UCSD-AML1 (cell line): ENCODE data around the gene PLPP3.

ENCODE experiments used
- DNase-seq: peaks from one replicate; lab custom pipeline; 2025; ENCODE audit not compliant: unreplicated experiment; lab: John Stamatoyannopoulos, UW

PLPP3 gene

DNA sequence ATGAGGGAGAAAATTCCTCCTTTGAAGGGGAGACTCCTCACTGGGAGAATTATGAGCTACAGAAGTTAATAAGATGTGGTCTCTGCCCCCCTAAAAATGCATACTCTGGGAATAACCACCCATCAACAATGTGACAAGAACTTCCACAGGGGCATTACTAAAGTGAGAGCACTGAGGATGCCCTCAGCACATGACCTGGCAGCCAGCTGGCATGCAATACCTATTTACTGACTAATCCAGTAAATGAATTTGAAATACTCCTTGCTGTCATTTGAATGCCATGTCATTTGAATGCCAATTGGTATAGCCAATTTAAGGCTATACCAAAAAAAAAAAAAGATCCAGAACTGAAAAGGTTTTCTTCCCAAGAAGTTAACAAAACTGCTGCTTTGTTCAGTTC lies 30.8 kb downstream of the PLPP3 start:
- no peak for DNase-seq

DNA sequence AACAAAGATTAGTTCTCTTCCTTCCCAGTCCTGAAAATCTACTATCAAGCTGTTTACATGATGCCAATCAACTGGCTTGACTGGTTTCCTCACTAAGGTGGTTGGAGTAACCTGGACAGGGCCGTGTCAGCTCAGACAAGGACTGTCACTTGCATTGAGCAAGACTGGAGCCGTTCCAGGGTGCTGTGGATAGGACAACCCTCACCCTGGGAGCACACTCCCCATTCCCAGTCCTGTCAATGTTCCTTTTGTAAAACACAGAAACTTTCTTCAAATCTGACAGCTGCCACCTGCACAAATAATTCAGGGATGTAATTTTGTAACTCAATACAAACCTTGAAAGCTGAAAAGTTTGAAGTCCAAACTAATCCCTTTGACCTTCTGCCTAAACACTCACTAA lies 31.4 kb downstream of the PLPP3 start:
- no peak for DNase-seq

DNA sequence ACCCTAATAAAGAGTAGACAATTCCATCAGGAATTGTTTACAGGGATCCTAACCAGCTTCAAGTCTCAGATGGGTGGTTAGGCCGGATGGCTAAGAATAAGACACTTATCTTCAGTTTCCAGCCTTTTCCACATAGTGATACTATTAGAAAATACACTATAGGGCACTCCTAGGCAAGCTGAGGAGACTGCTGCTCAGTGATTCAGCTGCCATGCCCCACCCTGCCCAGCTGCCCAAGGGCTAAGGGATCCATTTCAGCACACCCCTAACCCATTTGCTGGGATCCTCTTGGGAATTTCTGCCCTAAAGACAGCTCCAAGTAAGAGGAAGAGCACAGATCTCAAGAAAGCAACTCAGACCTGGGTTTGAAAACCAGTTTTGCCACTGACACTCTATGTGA lies 31.9 kb downstream of the PLPP3 start:
- DNase-seq = no peak

DNA sequence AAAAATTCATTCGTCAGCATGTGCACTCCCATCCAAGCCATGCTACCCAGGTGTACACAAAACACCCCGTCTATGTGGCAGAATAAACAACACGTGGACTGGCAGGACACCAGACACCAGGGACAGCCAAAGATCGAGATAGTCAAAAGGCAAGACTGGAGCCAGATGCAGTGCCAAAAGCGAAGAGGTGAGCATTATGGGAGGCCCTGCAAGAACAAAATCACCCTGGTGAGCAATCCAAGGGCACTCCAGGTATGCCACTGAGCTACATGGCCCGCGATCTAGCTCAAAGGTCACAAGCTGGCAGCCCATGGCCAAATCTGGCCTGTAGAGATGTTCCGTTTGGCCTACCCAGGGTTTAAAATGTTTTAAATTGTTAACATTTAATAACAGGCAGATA lies 33.7 kb downstream of the PLPP3 start:
- DNase-seq = no peak

DNA sequence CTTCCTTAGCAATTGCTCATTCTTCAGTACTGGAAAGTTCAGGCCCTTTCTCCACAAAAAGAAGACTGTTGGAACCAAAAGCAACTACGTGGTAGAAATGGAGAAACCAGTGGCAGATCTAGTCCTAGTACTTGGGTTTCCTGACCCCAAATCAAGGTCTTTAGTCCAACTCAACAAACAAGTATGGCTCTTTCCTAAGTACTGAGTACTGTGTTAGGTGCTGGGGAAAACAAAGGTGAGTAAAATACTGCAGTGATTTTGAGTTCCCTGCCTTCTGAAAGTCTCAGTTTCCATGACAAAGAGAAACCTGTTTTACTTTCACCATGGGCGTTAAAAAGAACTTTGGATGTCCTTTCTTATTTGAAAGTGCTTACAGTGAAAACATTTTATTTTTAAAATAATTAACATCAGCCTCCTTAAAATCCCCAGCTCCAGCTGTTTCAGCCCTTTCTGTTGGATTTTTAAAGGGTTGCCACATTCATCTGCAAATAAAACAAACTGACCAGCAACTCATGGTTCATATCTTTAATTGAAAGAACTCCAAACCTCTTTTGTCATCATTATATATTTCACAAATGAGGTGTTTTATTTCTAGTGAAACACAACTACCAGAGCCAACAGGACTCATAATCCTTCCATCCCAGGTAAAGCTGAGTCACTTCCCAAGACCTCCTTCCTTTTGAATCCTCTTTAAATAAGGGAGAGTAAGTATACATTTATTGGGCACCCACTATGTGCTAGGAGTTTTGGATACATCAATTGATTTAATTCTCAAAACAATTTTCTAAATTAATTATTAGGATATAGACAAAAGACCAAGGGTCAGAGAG lies 35.4 kb downstream of the PLPP3 start:
- DNase-seq = no peak

DNA sequence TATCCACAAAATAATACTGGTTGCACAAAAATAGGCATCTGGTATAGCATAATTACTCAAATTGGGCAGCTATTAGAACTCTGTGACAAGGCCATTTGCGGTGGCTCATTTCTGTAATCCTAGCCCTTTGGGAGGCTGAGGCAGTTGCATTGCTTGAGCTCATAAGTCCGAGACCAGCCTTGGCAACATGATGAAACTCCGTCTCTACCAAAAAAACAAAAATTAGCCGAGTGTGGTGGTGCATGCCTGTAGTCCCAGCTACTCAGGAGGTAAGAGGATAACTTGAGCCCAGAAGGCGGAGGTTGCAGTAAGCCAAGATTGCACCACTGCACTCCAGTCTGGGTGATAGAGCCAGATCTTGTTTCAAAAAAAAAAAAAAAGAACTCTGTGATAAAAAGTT lies 36.7 kb downstream of the PLPP3 start:
- DNase-seq = no peak

DNA sequence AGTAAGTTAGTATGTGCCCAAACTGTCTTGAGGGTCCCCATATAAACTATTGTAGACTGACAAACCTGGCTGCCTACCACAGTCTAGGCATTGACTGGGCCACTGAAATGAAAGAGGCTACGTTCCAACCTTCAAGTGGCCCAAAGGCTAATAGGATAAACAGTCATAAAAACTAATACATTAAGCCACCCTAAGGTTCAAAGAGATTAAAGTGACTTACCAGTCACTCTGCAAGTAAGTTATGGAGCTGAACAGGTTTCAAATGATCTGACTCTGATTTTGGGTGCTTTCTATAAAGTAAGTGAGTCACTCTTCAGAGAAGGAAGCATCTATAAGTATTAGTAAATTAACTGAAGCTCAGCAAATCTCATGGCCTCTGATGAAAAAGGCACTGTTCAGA lies 38.0 kb downstream of the PLPP3 start:
- DNase-seq = no peak

DNA sequence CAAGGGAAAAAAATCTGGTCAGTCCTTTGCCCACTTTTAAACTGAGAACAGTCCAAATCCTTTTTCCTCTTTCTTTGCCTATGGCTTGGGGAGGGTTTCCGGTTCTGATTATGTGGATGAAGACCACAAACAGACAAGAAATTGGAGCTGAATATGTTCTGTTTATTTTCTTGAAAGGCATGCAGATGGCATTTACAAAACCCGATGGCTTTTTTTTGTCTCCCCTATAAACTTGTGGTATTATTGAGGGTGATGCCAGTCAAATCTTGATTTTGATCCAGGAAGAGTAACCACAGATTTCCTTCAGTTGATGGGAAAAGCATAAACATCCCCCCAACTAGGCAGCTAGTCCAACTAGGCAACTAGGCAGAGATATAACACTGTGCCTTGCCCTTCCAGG lies 38.9 kb downstream of the PLPP3 start:
- DNase-seq = no peak

DNA sequence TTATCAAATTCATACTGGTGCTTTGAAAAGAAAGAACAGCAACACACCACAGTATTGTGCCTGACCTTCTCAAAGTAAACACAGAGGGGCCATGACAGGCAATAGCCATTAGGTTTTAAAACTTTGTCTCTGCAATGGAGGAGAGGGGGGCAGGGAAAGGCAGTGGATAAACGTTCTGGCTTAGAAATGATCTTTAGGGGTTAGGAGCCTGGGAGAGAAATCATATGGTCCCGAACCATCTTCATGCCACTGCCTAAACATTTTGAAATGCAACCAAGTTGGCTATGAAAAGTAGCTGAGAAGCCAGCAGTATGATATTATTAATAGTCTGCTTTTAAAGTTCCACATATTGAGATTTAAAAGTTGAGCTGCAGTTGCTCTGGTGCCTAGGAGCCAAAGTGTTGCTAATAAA lies 39.8 kb downstream of the PLPP3 start:
- no peak for DNase-seq

DNA sequence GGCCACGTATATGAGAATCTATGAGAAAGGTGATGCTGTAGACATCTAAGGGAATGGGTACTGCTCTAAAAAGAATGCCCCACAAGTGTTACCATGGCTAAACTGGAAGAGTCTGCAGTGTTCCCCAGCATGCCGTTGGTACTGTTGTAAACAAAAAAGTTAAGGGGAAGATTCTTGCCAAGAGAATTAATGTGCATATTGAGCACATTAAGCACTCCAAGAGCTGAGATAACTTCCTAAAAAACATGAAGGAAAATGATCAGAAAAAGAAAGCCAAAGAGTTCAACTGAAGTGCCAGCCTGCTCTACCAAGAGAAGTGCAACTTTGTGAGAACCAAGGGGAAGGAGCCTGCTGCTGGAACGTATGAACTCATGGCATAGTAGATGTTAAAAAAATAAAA lies 40.8 kb downstream of the PLPP3 start:
- DNase-seq = no peak

DNA sequence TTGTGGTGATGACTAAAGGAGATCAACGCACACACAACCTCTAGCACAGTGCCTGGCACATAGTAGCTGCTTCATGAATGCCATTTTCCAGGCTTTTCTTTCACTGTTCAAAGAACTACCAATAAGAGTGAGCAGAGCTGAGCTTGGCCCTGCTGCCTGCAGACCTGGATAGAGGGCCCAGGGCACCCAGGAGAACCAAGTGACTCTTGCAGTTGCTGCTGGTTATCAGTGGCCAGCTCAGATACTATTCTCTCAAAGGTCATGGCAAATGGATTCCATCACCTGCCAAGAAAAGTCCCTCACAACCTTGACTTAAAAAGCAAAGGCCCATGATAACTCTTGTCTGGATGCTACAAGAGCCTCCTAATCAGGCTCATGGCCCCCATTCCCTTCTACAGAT lies 41.7 kb downstream of the PLPP3 start:
- no peak for DNase-seq

DNA sequence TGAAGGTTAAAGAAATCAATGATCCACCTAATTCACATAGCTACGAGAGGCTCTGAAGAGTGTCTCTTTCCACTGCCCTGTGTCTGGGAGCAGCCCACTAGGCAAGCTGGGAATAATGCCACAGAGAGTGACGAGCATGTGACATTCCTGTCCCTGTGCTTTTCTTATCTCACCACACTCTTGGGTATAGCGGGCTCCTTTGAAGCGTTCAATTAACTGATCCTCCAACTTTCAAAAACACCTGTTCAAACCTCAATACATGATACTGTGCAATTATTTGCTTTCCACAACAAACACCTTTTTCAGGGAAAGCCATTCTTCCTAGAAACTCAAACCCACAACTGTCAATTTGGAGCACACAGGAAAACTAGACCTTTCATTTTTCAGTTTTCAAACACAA lies 43.4 kb downstream of the PLPP3 start:
- DNase-seq = no peak

DNA sequence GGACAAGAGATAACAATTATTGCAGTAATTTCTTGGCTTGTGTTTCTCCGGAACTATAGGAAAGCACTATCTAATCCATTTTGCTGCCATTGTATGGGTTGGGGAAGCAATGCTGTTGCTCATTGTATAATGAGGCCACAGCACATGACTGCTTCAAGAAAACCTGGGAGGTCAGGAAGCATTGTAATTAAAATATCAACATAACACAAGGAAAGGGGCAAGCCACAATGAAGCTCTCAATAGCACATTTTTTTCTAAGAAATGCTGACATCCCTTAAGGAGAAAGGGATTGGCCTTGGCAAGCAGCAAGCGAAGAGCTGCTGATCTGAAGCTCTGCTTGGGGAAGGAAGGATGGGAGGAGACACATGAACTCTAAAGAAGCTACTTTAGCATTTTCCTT lies 44.0 kb downstream of the PLPP3 start:
- DNase-seq = no peak

DNA sequence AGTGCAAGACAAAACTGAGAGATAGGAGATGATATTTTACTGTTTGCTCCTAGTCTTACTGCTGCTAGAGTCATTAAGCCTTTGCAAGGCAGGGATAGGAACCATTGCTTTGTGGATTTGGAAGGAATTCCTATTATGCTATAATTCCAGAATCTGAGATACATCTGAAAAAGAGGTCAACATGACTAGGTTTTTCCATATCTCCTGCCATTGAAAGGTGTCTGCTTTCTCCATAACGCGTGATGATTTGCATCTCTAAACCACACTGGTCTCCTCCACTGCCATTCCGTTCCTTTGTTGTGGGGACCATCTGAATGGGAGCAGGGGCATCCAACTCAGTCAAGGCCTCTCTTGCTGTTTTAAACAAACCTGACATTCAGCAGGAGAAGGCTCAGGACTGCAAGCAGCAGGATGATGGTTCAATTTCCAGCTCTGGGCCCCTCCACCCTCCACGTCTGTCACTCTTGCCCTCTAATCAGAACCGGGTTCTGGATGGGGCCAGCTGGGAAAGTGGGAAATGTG lies 45.2 kb downstream of the PLPP3 start:
- DNase-seq = no peak

DNA sequence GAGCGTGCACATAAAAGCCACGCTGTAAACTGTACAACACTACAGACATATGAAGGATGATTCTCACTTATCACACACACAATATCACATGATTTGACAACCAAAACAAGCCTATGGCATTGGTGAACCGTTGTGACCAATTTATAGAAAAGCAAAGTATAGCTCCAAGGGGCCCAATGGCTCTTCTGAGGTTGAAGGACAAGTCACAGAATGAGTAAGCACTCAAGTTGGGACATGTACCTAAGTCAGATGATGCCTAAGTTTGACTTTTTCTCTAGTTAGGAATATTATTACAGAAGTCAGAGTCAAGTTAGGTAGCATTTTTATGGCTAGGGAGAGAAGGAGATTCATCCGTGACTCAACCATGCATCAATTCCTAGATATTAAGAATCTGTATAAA lies 45.7 kb downstream of the PLPP3 start:
- DNase-seq = no peak

DNA sequence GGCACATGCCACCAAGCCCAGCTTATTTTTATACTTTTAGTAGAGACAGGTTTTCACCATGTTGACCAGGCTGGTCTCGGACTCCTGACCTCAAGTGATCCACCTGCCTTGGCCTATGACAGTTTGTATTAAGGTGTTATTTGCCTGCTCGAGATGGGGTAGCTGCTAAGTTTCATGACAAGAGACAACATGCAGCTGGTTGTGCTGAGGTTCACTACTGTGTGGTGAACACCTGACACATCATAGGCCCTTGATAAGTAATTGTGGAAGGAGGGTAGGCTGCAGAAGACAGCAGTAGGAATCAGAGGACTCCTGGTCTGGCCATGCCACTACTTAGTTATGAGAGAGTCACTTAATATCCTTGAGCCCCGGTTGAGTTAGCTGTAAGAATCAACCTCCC lies 46.2 kb downstream of the PLPP3 start:
- DNase-seq = no peak

DNA sequence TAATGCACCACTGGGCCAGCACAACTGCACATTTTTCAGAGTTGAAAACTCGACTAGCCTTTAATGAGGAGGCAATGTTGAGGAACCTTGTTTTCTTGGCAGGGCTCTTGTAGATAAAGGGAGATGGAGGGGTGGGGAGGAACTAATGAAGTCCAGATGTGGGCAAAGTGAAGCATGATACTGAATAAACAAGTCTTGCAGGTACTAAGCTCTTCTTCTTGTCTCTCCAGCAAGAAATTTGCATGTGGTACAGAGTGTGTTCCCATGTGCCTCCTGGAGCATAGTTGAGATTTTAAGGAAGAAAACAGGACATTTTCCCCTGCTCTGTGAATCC lies 47.0 kb downstream of the PLPP3 start:
- DNase-seq = no peak

DNA sequence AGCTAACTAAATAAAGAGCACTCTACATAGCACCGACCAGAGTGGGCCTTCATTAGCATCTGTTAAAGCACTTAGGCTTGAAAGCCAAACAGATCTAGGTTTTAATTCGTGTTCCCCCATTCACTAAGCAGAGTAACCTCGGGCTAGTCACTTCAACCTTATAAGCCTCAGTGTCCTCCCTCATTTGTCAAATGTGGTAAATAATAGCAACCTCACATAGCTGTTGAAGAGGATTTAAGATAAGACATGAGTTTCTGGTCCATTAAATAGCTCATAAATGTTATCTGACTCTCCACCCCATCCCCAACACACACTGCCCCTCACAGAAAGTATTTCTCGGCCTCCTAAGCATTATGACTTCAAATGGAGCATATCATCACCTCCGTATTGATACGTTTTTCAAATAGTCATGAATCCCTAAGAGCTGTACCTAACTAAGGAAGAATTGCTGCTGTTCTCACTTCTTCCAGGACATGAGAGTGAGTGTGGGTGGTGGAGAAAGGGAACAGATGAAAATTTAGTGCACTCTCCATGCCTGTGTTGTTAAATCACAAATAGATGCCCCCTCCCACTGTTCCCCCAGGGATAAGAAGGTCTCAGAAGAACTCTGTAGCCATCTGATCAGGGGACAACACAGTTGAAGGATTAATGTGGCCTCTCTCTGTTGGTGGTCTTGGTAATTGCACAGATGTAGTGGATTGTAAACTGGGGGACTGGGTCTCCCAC lies 47.6 kb downstream of the PLPP3 start:
- no peak for DNase-seq

DNA sequence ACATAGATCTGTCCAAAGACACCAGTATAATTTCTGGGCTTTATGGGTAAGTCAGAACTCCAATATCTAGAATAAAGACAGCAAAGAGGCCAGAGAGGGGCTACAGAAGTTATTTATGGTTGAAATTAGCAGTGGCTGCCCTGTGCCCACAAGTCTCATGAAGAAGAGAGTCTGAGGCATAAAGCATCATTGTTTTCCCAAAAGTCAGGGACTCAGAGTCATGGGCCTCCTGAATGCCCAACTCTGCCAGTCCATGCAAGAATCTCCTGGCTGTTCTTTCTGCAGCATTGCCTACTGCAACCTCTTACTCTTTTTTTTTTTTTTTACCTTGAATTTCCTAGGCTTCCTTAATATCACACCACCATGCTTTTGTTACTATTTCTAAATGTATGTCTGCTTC lies 49.6 kb downstream of the PLPP3 start:
- DNase-seq = no peak

DNA sequence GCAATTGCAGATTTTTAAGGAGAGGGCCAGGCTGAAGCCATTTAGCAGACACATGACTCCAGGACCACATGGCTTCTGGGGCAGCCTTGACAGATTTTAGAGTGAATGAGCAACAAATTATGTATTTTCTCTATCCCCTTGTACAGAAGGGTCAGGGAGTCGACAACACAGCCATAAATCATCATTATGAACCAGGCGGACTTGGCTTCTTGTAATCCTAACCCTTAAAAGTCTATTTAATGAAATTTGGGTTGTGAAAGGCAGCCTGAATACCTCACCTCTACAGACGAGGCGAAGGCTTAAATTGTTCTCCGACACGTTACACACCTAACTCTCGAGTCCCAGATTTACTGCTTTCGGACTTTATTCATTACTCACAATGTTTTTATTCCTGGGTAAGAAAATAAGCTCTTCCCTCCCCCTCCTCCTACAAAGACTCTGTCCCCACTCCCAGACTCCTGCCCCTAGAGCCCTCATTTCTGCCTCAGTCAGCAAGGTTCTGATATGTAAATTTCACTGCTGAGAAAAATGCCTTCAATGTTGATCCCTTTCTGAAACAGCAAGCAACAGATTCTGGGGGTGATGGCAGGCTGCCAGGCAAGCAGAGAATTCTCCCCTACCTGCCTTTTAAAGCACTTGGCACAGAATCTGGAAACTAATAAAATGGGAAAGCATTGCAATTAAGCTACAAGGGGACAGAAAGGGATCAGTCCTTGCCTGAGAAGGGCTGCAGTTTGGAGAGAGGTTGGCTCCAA lies 51.6 kb downstream of the PLPP3 start:
- DNase-seq = no peak

DNA sequence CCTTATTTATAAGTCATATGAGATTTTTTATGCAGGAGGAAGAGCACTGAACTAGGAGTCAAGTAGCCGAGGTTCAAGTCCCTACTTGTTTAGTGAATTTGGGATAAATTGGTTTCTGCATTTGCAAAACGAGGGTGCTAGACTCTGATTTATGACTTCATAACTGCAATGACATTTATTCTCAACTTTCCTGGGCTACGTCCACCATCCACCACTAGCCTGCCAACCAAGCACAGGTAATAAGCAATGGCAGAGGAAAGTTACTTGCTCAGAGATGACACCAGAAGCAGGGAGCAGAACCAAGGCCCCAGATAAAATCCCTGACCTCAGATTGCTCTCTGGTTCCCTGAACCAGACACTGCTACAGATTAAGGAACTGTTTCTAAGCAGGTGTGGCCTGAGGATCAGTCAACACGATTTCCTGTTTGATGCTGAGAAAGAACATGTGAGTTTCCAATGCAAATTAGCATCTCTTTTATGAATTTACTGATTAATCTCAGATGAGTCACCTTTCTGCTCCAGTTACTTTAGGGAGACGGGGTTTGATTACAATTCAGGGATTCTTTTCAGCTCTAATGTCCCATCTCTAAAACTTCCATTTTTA lies 52.7 kb downstream of the PLPP3 start:
- DNase-seq = no peak
